ENCODE data around the gene KIAA0040.

GRCh38 chr1:175216444-175216843 lies 23.9 kb upstream of the KIAA0040 start:
- TF ChIP-seq CTCF (IDR thresholded peaks at IDR 0.05; ENCODE audit: low read depth, low read length, missing input control): no peak
- TF ChIP-seq SP1 (IDR thresholded peaks at IDR 0.05): no peak
- TF ChIP-seq TAF1 (conservative IDR thresholded peaks at IDR 0.05): no peak
- no peak for TF ChIP-seq EGR1 (IDR thresholded peaks at IDR 0.05; ENCODE audit: low read depth in 2 of 2)
- TF ChIP-seq MAX (IDR thresholded peaks at IDR 0.05): no peak
- no peak for TF ChIP-seq ATF3 (IDR thresholded peaks at IDR 0.05)
- no peak for TF ChIP-seq YY1 (IDR thresholded peaks at IDR 0.05)
- TF ChIP-seq GABPA (IDR thresholded peaks at IDR 0.05 in 1 of 2, conservative IDR thresholded peaks at IDR 0.05 in 1 of 2): no peak
- TF ChIP-seq JUND (IDR thresholded peaks at IDR 0.05): no peak
- TF ChIP-seq RAD21 (IDR thresholded peaks at IDR 0.05): no peak
- TF ChIP-seq REST (IDR thresholded peaks at IDR 0.05): no peak
